Raji (cell line): ENCODE measurements around the gene TFF1.

ENCODE experiments used
- POLR2A ChIP-seq: IDR thresholded peaks from 2 replicates; pipeline ENCODE4 v1.6.1; 2011; ENCODE audit warnings: low read depth, low read length, control low read depth; ENCODE audit not compliant: insufficient read depth

Gene TFF1

DNA sequence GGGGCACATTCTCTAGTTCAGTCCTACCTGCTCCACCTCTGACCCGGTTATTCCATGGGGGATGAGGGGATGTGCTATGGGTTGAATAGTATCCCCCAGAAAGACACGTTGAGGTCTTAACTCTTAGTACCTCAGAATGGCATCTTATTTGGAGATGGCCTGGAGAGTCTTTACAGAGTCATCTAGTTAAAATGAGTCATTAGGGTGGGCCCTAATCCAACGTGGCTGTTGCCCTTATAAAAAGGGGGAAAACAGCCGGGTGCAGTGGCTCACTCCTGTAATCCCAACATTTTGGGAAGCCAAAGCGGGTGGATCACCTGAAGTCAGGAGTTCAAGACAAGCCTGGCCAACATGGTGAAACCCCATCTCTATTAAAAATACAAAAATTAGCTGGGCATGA is 23.9 kb upstream of the TFF1 start:
- no peak for TF ChIP-seq POLR2A

DNA sequence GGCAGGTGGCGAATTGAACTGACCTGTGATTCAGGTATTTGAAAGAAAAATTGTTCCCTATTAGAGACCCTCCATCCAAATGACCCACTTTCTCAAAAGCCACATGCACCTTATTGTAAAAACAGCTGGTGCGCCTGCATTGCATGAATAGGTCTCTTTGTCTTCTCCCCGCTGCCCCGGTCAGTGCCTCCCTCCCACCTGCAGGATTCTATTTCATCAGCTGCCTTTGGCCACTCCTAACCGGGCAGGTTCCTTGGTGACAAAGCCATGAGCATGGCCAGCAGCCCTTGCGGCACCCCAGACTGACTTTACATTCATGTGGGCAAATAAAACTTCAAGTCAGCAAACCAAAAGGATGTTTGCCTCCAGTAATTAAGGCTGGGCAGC is 23.1 kb upstream of the TFF1 start:
- no peak for TF ChIP-seq POLR2A

DNA sequence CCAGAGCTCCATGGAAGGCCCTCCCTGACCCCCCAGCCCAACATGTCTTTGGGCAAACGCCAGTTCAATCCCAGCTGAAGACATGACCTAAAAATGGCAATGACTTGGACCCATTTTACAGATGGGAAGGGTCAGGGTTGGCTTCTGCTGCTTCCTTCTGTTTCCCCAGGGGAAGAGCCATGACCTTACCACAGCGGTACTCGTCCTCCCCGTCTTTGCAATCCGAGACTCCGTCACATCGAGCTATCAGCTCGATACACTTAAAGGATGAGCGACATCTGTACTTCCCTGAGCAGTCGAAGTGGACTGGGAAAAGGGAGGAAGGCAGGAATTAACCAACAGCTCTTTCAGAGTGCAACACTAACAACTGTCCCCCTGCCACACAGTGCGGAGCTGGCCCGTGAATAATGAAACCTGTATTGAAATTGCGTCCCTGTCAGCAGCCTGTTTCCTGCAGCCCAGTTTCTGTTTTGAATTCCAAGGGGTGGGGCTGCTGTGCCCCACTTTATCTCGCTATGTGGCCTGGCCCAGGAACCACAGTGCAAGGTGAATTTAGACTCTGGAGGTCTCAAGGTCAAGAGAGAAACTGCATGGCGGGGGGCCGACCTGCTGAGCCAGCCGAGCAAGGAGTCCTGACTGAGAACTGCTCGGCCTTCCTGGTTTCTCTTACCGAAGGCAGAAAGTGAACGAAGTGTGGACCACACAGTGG is 22.6 kb upstream of the TFF1 start:
- no peak for TF ChIP-seq POLR2A

DNA sequence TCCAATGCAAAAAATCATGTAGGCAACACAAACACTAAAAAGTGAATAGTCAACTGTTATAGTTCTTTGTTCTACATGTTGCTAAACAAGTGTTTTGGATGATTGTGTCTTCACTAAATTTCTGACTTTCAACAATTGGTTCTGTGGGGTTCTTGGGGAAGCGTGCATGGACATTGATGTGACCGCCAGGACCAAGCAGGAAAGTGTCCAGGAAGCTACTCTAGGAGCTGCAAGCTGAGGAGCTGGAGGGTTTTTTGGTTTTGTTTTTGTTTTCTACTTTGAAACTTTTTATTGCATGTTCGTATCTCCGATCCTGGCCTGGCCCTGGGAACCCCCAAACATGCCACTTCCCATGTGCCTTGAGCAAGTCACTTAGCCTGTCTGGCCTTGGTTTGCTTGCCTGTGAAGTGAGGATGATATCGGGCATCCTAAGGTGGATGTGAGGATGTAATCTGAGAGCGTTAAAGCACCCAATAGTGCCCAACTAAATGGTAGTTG is 21.6 kb upstream of the TFF1 start:
- no peak for TF ChIP-seq POLR2A

DNA sequence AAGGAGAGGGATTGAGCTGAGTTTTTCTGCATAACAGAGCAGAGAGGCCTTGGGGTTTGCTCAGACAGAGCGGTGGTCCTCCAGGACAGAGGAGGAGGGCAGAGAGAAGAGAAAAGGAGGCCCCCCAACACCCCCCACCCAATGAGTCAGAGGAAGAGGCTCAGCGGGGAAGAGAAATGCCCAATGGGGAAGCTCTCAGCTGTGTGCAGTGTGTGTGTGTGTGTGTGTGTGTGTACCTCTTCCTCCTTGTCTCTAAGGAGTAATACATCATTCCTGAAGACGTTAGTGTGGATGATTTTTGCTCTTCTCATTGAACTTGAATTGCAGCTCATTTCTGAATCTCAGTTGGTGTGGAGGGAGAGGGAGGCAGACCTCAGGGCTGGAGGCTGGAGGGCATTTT is 20.8 kb upstream of the TFF1 start:
- TF ChIP-seq POLR2A, result no peak

DNA sequence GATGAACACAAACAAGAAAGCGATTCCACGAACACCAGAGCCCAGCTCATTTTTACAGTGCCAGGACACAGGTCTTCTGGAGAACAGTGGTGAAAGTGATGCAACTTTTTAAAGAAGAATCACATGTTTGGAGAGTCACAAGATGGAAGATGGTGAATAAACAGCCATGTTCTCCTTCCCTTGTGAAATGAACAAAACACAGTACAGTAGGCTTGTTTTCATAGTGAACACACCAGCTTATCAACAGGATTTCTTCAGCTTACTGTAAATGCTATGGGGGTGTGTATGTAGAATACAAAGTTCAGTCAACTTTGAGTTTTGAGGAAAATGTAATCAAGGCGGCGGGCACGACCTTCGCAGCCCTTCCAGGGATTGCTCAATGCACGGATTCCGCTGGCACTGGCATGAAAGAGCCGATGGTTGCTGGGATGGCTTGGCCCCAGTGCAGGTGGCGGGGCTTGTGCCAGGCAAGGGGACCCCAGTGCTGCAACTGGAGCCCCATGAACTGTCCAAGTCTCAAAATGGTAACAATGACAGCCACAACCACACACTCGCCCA is 19.8 kb upstream of the TFF1 start:
- no peak for TF ChIP-seq POLR2A

DNA sequence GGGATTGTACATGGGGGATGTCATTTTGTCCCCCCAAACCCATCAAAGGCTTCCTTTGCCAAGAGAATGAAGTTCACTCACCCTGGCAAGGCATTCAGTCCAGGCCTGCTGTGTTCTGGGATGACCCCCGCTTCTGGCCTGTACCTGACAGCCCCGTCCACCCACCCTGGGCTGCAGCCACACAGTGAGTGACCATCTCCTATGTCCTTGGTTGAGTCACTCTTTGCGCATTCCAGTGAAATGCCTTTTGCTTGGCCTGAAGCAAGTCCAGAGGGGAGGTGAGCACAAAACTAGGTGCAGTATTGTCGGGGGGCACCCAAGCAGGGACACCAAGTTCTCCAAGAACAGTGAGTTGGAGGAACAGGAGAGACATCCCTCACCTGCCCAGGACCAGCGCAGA is 19.3 kb upstream of the TFF1 start:
- TF ChIP-seq POLR2A, result no peak

DNA sequence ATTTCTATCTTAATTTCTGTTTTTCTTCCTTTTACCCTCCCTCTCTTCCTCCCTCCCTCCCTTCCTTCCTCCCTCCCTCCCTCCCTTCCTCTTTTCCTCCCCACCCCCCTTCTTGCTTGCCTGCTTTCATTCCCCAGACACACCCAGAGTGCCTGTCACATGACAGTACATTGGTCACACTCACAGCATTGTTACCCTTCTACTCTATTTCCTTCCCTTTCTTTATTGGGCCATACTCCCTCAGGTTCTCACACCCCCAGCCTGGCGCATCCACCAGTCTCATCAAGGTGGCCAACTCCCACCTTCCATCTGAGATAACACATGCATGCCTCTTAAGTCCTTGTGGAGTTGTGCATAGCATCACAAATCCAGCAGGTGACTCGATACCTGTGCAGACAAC is 18.7 kb upstream of the TFF1 start:
- no peak for TF ChIP-seq POLR2A

DNA sequence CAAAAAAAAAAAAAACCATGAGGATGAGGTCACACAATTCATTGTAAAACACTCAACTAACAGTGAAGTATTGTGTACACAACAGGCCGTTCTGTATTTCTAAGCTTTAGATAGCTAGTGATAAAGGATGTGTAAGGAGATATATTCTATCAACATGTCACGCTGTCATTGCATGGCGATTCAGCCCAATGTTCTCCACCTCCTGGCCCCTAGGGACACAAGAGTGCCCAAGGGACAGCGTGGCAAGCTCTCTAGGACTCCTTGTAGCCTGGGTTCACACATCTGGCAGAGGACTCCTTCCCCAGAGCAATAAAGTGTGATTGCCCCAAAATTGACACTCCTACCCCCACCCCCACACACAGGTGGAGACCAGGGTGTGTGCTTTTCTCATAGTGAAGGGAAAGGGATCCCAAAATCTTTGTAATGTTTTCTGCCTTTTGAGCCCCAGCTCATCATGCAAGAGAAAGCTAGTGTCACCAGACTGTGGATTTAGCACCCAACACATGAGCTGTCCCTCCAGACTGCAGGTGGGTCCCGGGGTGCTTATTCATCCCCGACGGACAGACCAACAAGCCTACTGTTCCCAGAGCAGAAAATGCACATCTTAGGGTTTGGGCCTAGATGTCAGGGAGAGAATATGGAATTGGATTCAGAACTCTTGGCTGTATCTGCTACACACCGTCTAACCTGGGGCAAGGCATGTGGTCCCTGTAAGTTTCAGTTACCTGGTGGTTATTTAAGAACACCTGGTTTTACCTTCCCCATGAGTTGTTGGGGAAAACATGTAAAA is 18.0 kb upstream of the TFF1 start:
- no peak for TF ChIP-seq POLR2A

DNA sequence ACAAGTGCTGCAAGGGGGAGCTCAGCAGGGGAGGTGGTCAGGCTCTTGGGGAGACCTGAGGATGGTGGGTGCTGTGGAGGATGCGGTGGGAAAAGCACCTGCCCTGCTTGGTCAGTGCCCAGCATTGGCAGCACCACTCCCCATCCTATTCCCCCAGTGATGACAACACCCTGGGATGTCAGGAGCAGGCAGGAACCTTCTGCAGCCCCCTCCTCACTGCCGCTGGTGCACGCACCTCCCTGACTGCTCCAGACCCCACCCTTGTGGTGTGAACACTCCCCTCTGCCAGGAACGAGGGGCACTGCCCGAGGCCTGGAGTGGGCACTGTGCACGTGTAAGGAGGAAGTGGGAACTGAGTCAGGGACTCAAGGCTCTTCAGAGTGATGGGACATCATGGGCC is 17.0 kb upstream of the TFF1 start:
- TF ChIP-seq POLR2A, result no peak

DNA sequence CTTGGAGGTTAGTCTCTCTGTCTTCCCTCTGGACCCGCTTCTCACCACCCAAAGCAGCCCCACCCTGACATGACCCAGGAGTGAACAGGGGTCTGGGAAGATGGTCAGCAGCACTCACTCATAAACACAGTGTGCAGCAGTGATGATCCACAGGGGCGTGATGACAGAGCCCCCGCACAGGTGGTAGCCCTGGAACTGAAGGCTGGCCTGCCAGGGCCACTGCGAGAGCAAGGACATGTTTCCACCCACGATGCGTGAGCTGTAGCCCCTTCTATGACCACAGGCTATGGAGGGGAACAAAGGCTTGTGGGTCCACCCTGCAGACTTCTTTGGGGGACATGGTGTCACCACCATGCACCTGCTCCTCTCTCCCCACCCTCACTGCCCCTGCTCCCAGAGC is 16.6 kb upstream of the TFF1 start:
- TF ChIP-seq POLR2A, result no peak

DNA sequence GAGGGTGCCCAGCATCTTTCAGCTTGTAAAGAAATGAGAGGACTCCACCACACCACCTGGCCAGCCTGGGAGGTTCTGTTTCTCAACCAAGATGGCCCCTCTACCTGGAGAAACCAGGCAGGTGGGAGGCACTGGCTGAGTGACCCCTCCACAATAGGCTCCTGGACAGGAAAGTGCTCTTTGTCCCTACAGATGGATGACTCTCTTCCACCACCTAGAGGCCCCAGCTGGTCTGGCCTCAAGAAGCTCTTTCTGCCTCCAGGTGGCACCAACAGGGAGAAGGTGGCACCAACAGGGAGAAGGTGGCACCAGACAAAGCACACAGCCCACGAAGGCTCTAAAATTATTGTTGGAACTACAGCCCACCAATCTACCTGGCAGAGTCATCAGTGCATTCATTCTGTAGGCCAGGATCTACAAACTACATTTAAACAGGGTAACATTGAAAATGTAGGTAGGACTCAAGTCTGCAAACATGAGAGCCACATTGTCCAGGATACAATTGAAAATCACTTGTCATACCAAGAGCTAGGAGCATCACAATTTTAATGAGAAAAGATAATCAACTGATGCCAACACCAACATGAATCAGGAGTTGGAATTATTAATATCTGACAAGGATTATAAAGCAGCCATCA is 15.1 kb upstream of the TFF1 start:
- TF ChIP-seq POLR2A, result no peak

DNA sequence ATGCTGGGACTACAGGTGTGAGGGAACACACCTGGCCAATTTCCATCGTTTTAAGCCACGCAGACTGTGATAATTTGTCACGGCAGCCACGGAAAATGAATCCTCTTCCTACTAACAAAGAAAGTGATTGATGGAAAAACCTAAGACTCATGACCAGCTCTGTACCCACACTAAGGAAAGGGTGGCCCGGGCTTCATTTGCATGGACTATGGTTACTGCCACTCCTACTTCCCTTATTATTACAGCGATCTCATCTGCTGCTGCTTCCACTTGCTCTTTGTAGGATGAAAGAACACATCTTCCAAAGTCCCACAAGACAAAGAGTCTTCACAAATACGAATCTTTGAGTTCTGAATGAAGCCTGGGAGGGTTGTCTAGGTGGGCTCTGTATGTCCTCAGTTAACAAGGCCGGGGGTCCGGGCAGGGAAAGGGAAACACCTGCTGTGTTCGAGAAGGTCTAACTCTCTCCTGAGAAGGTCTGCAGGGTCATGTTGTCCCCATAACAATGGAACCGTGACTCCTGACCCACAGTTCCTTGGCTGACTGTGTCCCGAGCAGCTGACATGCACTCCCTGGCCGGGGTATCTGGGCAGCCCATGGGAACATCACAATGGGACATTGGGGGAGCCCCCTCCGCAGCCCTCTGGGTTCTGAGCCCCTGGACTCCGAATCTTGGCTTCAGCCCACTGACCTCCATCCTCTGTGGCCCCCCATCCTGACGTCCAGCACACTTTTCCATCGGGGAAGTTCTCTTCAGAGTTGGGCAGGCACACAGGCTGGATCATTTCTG is 13.3 kb upstream of the TFF1 start:
- no peak for TF ChIP-seq POLR2A

DNA sequence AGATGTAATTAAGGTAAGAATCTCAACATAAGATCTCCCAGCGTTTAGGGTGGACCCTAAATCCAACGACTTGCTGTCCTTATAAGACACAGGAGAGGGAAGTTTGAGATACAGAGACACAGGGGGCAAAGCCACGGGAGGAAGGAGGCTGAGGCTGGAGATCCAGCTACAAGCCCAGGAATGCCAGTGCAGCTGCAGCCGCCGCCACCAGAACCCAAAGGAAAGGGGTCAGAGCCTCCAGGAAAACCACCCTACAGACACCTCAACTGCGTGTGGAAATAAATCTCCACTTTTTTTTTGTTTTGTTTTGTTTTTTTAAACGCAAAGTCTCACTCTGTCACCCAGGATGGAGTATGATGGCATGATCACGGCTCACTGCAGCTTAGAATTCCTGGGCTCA is 12.1 kb upstream of the TFF1 start:
- no peak for TF ChIP-seq POLR2A

DNA sequence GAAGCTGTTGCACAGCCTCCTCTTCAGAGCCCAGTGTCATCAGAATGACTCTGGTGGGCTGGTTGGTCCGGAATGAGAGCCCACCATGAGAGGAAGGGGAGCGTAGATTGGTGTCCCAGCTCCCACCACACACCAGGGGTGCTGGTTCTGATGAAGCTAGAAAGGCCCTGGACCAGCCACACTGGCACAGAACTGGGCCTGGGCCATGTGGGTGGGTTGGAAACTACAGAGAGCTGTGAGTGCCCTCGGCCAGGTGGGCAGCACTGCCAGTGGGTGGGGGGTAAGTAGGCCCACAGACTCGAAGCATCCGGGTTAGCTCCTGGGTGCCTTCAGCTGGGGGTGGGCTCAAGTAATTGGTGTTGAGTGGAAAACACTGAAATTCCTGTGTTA is 11.6 kb upstream of the TFF1 start:
- TF ChIP-seq POLR2A, result no peak
